ENCODE data around the gene CHD6. TPM values are rescaled to one million over a fixed set of nuclear protein-coding genes. Genes with fewer than 3 reads are reported as not detected.

The CHD6 gene
- total RNA-seq, 1 experiment from 2014 or later = 26.6 TPM

GRCh38 chr20:41638456-41638855, 20.3 kb upstream of the CHD6 start:
- CTCF ChIA-PET = no interaction called here
- Histone ChIP-seq H3K4me1 (ENCODE audit: control insufficient read depth in 1 of 2, insufficient read depth in 2 of 2, low read length in 2 of 2) (peaks cover 0 to 5% of the 10 kb centered on the region in 2 experiments; a peak in 2 of 4 replicates), H3K27me3 (ENCODE audit: insufficient read depth, low read length) (peaks cover 19% of the 10 kb centered on the region), H3K9ac (ENCODE audit: low read length) (no peak overlapping the region), H3K79me2 (ENCODE audit: insufficient read depth, low read length) (no peaks in the 10 kb centered on the region), H3K27ac (ENCODE audit: low read depth, low read length) (no peak overlapping the region), H3K9me2 (ENCODE audit: insufficient read depth) (no peaks in the 10 kb centered on the region), H3K36me3 (ENCODE audit: control insufficient read depth in 1 of 2, insufficient read depth in 2 of 2, low read length in 2 of 2) (no peaks in the 10 kb centered on the region), H4K20me1 (ENCODE audit: insufficient read depth) (no peaks in the 10 kb centered on the region), H2AFZ (ENCODE audit: low read depth, low read length, poor library complexity, severe bottlenecking) (no peak overlapping the region), H3K9me3 (ENCODE audit: control insufficient read depth in 1 of 2, insufficient read depth in 1 of 2, low read depth in 1 of 2, low read length in 2 of 2) (no peaks in the 10 kb centered on the region), H3K4me2 (ENCODE audit: low read length) (no peak overlapping the region), H3K4me3 (replicated peaks in 1 of 2; ENCODE audit: low read depth in 1 of 2, low read length in 2 of 2) (no peak overlapping the region)
- BruUV-seq (replicated peaks) = no TSS peak
- RAD21 ChIA-PET (ENCODE audit: low non-redundant PET in 1 of 2, low total read pairs in 2 of 2, uncharacterized antibody in 2 of 2, unreplicated experiment in 2 of 2) = no interaction called here
- ATAC-seq (no peak), DNase-seq (ENCODE audit: low read depth, low spot score) (no peak)
- POLR2A ChIA-PET = no interaction called here
- intact Hi-C loops (cut with micrococcal nuclease) = no loop called here
- no peak for TF ChIP-seq SP1 (IDR thresholded peaks at IDR 0.05; ENCODE audit: low read depth)
- no peak for TF ChIP-seq SRF (IDR thresholded peaks at IDR 0.05; ENCODE audit: low read depth)
- no peak for TF ChIP-seq CEBPB (IDR thresholded peaks at IDR 0.05; ENCODE audit: low read depth)
- no peak for TF ChIP-seq FOSL1 (IDR thresholded peaks at IDR 0.05; ENCODE audit: low read depth)
- no peak for TF ChIP-seq CTCF (IDR thresholded peaks at IDR 0.05 in 2 of 3, conservative IDR thresholded peaks at IDR 0.05 in 1 of 3; ENCODE audit: borderline replicate concordance in 1 of 3, insufficient read depth in 1 of 3, low read depth in 2 of 3, low read length in 2 of 3)
- TF ChIP-seq ELF1 (IDR thresholded peaks at IDR 0.05; ENCODE audit: borderline replicate concordance, low read depth) = no peak
- TF ChIP-seq EZH2phosphoT487 (IDR thresholded peaks at IDR 0.05; ENCODE audit: borderline replicate concordance) = no peak
- no peak for TF ChIP-seq MAX (IDR thresholded peaks at IDR 0.05)
- TF ChIP-seq CBX3 (IDR thresholded peaks at IDR 0.05; ENCODE audit: low read depth) = no peak
- TF ChIP-seq ZBTB33 (IDR thresholded peaks at IDR 0.05; ENCODE audit: extremely low read depth, insufficient replicate concordance, low read length) = no peak
- TF ChIP-seq REST (IDR thresholded peaks at IDR 0.05; ENCODE audit: low read depth) = no peak
- TF ChIP-seq ATF3 (IDR thresholded peaks at IDR 0.05) = no peak
- TF ChIP-seq EZH2 (IDR thresholded peaks at IDR 0.05) = no peak
- no peak for TF ChIP-seq SIN3A (IDR thresholded peaks at IDR 0.05; ENCODE audit: low read depth)

All from HCT116 (cell line).